HTR-8/SVneo (cell line): ENCODE measurements around the gene GOLGA2.
"Not testable (repeated sequence)": the region's sequence is repeated elsewhere in the genome, so short reads cannot be mapped to it uniquely, and the experiment has no call there.

ENCODE experiments used
- DNase-seq: peaks from one replicate; pipeline ENCODE4 v3.0.0; 2011; ENCODE audit warnings: low spot score, mixed read lengths; ENCODE audit not compliant: insufficient read length
- FAIRE-seq: peaks from 2 replicates; lab custom pipeline; 2011; peaks lifted over from hg19 to GRCh38; lab: Jason Lieb, UNC

GOLGA2 gene

DNA sequence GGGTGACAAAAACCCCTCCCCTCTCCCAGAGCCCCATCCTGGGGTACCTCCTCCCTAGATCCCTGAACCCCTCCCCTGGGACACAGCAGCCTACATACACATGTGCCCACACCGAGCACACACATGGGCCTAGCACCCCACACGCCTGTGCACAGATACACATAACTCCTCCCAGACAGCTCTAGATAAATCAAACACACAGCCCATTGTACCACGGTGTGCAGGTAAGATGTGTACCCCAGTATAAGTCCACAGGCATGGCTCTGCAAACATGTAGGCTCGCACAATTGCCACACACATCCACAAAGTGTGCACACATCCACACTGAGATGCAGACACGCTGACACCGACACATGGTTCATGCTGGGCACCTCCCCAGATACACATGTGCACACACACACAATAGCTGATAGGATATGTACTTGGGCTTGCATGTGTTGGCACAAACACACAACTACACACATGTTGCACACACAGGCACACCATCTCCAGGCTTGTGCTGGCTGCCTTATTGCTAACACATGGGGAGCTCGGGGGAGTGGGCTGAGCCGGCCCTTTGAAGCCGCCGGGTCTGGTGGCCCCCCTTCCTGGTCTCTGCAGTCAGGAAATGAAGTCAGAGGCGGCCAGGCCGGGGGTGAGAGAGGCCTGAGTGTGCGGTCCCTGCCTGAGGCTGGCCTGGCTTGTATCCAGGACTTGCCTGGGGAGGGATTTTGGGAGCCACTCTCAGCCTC, 30.2 kb downstream of the GOLGA2 start:
- DNase-seq (peak; percentile 26), FAIRE-seq (no peak)

DNA sequence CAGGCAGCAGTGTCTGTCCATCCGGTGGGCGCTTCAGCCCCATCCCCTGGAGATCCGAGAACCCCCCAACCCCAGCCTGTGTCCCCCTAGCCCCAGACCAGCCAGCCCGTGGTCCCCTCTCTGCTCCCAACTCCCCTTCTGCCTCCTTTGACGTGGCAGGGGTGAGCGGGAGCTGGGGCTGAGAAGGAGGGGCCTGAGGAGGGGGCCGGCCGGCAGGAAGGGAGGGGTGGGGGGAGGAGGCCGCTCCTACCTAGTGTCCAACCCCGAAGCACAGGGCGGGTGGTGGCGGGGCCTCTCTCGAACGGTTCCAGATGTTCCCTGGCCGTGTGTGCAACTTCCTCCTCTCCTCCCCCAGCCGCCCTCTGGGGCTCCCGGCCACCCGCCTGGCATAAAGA, 31.0 kb downstream of the GOLGA2 start:
- no peak for FAIRE-seq
- DNase-seq: no peak

DNA sequence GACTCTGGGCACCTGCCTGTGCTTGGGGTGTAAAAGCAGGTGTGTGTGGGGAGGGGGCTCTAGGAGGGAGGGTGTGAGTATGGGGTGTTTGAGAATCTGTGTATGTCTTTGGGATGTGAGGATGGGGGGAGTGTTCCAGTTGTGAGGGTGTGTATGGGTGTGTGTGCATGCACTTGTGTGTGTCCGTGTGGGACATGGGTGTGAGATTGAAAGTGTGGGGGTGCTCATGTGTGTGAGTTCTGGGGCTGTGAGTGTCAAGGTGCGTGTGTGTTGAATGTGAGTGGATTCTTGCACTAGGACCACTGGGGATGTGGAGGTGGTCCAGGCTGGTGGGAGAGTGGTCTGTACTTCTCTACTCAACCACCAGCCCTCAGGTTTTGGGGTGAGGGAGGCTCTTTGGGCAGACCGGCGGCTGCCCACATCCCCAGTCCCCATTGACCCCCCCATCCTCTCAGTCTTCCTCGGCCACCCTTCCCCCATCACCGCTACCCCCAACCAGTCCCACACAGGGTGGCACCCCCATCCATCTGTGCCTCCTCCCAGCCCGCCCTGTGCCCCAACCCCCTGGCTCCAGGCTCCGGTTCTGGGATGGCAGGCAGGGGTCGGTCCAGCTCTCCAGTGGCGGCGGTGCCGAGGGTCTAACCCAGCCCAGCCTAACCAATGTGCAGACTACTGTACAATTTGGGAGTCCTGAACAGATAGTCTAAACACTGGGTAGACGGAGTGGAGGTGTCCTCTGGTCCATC, 31.5 kb downstream of the GOLGA2 start:
- DNase-seq (no peak), FAIRE-seq (no peak)

DNA sequence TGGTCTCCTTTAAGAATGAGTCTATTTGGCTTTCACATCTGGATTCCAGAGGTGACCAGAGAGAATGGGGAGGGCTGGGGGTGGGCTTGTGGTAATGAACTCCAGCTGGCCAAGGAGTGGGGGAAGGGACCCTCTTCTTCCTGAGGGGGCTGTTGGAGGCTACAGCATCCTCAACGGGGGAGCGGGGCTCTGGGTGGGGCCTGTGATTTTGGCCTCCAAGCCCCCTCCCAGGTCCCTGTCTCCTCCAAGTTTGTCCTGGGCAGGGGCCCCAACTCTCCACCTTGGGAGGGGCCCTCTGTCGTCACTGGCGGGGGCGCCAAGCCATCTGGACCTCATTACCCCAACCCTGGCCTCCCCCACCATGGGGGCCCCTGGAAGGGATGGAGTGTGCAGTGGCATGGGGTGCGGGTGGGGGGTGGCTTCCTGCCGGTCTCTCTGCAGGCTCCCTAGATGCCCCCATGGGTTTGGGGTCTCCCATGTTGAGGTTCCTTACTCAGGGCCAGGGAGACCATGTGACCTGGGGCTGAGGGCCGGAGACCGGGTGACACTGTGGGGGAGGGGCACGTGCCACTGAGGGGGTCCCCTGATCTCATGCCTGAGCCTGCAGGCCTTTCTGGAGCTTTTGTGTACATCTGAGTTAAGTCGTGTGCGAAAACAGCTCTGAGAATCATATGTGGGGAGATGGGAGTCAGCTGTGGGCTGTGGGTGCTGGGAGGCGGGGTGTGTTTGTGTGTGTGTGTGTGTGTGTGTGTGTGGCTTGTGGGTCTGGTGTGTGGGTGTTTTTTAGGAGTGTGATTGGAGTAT, 32.4 kb downstream of the GOLGA2 start:
- no peak for DNase-seq
- no peak for FAIRE-seq

DNA sequence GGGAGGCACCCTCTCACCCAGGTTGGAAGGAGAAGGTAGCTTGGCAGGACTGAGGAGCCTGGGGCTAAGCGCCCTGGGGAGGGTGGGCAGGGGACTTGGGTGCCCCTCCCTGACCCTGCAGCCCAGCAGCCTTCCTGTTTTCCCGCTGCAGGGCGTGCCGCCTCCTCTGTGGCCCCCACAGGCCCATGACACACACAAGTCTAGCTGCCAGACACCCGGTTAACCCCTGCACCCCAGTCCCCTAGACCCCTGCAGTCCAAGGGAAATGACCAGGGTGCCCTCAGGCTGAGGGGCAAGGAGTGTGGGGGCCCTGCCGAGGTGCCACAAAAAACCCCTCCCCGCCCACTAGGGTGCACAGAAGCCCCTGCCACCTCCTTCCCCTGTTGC, 33.0 kb downstream of the GOLGA2 start:
- no peak for DNase-seq
- FAIRE-seq: no peak

DNA sequence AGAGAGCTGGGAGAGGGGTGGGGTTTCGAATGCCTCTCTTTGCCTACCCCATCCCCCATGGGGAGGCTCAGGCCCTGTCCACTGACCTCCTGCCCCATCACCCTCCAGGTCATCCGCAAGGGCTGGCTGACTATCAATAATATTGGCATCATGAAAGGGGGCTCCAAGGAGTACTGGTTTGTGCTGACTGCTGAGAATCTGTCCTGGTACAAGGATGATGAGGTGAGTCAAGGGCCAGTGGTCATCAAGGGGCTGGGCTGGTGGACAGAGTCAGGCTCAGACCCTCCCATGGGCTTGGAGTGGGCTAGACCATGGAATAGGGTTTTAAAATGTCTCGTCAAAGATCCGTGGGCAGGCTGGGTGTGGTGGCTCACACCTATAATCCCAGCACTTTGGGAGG, 33.7 kb downstream of the GOLGA2 start:
- DNase-seq: no peak
- no peak for FAIRE-seq

DNA sequence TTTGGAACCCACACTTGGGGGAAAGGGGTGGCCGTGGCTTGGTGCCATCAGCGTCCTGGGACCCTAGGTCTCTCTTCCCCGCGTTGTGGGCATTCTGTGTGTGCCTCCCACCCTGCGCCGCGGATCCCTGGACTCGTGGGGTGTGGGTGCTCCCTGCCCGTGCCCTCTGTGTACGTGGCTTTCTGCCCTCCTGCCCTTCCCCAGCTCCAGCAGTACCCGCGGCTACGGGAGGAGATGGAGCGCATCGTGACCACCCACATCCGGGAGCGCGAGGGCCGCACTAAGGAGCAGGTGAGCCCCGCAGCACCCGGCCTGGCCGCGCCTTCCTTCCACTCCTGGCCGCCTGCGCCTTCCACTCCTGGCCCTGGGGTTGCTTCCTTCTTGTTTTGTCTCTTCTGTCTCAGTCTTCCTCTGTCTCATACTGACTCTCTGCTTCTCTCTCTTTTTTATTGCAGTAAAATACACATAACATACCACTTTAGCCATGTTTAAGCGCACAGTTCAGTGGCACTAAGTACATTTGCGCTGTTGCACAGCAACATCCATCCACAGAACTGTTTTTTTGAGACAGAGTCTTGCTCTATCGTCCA, 41.9 kb downstream of the GOLGA2 start:
- DNase-seq (no peak), FAIRE-seq (no peak)

DNA sequence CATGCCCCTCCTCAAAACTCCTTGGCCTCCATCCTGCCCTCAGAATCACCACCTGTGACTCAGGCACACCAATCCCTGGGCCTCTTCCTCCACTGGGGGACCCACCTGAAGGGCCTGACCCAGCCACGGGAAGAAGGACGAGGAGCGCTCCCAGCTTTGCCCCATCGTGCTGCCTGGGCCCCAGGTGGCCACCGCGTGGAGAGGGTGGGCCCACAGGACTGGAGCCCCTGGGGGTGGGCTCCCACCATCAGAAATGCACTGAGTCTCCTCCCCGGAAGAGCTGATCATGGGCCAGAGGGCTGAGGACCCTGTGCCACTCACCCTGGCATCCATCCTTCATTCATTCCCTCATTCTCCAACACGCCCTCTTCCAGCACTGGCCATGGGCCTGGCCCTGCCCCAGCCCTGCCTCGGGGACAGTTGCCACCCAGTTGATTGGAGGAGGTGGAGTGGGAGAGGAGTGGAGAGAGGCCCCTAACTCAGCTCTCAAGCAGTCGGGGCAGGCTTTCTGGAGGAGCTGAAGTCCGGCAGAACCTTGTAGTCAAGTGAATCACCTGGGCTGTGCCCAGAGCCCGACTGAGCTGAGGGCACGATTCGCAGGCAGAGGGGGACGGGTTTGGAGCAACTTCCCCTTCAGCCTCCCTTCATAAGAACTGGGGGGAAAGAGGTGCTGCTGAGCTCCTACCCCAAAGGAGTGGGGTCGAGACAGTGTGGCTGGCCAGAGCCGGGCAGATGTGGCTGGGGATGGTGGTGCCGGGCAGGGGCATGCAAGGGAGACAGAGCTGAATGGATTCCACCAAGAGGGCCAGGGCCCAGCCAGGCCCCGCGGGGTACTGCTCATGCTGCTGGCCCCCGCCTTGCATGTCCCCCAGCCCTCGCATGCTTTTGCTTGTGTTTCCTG, 43.0 kb downstream of the GOLGA2 start:
- no peak for DNase-seq
- FAIRE-seq: no peak

DNA sequence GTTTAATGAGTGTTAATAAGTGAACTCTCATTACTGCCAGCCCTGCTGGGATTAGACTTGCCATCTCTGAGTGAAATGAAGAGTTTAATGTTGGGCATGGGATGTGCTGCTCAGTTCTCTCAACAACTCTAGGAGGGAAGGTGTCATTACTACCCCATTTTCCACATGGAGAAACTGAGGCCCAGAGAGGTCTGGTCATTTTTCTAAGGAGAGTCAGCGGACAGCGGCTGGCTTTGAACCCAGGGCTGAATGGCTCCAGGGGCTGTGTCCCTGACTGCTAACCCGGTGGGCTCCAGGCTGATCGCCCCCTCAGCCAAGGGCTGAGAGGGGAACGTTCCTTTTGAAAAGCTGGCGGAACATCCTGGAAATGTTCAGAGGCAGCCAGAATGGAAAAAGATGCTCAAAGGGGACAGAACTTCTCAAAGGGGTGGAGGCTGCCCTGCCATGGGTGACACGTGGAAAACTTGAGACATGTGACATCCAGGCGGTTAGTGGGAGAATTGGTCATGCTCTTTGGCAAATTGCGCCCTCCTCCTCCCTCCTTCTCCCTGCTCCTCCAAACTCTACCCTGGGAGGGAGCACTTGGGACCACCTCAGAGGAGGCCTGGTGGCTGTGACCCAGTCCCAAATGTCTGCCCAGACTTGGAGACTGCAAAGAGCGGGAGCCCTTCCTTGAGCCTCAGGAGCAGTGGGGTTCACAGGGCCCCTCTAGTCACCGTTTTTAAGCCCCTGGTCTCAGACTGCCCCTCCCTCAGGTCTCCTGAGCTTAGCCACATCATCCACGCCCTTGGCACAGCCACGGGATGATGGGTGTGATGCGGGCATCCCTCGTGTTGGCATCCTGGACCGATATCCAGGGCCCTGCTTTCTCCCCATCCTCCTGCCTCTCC, 43.9 kb downstream of the GOLGA2 start:
- FAIRE-seq (no peak), DNase-seq (no peak)

DNA sequence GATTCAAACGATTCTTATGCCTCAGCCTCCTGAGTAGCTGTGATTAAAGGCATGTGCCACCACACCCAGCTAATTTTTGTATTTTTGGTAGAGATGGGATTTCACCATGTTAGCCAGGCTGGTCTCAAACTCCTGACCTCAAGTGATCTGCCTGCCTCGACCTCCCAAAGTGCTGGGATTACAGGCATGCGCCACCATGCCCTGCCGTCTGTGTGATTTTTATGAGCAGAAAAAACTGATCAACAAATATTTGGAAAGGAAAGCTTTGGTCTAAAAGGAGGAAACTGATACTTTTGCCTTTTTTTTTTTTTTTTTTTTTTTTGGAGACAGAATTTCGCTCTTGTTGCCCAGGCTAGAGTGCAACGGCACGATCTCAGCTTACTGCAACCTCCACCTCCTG, 44.9 kb downstream of the GOLGA2 start:
- FAIRE-seq, DNase-seq: not testable (repeated sequence)

DNA sequence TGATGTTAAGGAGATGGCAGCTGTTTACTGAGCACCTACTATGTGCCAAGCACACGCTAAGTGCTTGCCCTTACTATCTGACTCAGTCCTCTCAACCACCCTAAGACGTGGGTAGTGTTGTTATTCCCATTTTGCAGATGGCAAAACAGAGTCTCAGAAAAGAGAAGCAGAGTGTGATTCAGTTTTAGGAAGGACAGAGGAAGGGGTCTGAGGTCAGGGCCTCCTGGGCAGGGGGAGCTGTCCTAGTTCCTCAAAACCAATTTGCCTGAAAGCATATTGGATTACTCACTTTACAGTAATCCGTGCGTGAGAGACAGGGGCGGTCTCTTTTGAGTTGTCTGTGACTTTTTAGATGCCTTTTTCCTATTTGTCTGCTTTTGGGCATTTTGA, 49.4 kb downstream of the GOLGA2 start:
- FAIRE-seq (no peak), DNase-seq (no peak)

DNA sequence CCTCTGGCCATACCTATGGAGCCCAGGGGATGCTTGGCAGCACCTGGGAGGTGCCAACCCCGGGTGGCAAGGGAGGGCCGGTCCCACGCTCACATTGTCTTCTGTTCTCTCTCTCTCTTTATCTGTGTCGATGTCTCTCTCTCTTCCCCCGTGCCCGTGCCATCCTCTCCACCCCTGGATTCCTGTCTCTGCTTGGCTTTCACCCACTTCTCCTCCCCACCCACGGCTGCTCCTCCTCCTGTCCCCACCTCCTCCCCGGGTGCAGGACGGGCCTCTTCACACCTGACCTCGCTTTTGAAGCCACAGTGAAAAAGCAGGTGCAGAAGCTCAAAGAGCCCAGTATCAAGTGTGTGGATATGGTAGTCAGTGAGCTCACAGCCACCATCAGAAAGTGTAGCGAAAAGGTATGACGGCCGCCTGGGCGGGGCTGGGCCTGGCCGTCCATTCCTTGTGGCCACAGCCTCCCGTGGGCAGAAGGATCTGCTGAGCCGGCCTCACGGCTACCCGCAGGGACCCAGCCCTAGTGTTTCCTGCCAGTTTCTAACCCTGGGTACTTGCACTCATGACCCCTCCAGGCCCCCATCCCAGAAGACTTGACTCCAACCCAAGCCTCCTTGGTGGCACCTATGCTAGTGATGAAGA, 49.9 kb downstream of the GOLGA2 start:
- DNase-seq (no peak), FAIRE-seq (no peak)

DNA sequence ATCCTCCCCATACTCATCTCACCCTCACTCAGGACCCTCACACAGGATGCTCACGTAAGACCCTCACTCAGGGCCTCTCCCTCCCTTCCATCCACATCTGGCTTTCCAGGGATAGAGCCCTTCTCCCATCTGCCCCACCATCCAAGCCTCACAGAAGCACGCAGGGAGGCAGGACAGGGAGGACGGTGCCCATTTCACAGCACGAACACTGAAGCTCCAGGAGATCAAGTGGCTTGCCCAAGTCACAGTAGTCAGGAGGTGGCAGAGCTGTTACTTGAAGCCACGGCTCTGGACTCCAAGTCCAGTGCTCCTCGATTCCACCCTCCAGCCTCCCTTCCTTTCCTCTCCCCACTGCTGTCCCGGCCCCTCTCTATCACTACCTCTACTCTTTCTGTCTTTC, 50.9 kb downstream of the GOLGA2 start:
- FAIRE-seq (no peak), DNase-seq (no peak)

DNA sequence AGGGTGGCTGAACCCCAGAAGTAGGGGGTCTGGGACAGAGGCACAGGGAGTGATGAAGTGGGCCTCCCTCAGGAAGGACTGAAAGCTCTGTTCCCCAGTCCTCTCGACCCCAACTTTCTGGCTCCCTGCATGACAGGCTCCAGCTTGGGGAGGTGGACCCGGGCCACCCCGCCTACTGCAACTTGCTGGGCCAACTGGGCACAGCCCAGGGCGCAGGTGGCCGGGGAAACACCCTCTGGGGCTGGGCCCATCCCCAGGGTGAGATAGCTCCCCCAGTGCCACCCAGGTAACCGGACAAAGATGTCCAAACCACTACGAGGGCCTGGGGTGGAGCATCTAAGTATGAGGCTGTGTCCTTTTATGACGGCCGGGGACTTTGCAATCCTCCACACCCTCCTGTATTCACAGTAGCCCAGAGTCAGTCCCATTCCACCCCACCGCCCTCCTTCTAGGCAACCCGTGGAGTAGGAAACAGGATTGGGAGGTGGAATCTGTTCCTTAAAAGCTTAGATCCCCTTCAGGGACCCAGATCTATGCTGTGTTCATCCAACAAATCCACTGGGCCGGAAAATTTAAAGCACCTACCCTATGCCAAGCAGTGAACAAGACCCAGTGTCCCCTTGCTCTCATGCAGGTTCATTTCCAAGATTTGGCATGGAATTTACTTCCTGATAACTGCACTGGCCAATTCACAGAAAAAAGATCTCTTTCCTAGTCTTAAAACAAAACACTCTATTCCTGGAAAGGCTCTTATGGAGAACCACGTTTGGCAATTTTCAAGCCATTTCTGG, 52.7 kb downstream of the GOLGA2 start:
- DNase-seq (no peak), FAIRE-seq (no peak)

DNA sequence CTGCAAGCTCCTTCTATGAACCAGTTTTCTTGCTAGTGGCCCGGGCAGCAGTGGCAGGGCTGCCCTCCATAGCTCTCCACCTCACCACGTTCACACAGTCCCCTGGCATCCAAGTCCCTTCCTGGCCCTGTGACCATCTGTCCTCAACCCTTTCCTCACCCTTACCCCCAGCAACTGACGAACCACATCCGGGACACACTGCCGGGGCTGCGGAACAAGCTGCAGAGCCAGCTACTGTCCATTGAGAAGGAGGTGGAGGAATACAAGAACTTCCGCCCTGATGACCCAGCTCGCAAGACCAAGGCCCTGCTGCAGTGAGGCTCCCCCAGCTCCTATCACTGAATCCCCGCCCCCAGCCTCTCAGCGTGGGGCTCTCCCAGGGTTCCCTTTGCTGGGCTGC, 53.8 kb downstream of the GOLGA2 start:
- DNase-seq: no peak
- no peak for FAIRE-seq

DNA sequence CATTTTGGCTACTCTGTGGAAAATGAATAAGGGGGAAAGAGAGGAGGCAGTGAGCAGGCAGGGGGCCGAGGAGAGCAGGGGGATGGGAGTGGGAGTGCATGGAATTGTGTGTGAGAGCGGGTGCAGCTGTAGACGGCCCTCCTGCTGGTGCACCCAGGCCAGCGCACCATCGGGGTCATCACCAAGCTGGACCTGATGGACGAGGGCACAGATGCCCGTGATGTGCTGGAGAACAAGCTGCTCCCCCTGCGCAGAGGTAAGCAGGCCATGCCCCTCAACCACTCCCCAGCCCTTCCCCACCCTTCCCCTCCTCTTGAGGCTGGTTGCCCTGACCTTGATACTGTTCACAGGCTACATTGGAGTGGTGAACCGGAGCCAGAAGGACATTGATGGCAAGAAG, 56.0 kb downstream of the GOLGA2 start:
- DNase-seq (no peak), FAIRE-seq (no peak)

DNA sequence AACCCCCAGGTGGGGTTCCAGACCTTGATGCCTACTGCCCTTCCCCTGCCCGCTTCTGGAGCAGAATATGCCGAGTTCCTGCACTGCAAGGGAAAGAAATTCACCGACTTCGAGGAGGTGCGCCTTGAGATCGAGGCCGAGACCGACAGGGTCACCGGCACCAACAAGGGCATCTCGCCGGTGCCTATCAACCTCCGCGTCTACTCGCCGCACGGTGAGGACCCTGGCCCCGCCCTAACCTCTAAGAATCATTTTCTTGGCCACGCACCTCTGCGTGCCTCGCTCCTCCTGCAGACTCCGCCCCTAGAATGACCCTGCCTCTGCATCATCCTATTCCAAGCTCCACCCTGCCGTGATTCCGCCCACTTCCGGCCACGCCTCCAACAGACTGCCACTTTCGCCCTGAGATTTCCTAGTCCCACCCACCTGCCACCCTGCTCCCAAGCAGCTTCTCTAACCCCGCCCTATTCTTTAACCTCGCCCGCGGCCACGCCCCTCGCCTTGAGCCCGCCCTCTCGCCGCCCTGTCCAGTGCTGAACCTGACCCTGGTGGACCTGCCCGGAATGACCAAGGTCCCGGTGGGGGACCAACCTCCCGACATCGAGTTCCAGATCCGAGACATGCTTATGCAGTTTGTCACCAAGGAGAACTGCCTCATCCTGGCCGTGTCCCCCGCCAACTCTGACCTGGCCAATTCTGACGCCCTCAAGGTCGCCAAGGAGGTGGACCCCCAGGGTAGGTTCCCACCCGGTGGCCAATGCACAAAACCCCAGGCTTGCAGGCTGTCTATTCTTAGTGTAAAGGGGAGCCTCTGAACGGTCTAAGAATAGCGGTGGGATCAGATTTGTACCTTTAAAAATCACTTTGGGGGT, 57.1 kb downstream of the GOLGA2 start:
- DNase-seq (no peak), FAIRE-seq (no peak)
